SHP77 (cell line): ENCODE data around the gene IQCE.
"Not testable (repeated sequence)": the region's sequence is repeated elsewhere in the genome, so short reads cannot be mapped to it uniquely, and the experiment has no call there.

Source experiments
- DNase-seq, 2 experiments: peaks; one replicate each; lab custom pipeline; 2025; lab: John Stamatoyannopoulos, UW

The IQCE gene

GRCh38 chr7:2532199-2532772 is 26.5 kb upstream of the IQCE start:
- DNase-seq = peak; percentile 32 to 49

- DNase-seq = not testable (repeated sequence)
Observed at GRCh38 chr7:2532816-2533215, 26.0 kb upstream of the IQCE start.

GRCh38 chr7:2533566-2533965 is 25.2 kb upstream of the IQCE start:
- DNase-seq = not testable (repeated sequence)

- not testable (repeated sequence) for DNase-seq
Observed at GRCh38 chr7:2534214-2534613, 24.6 kb upstream of the IQCE start.

GRCh38 chr7:2535872-2536627 is 22.7 kb upstream of the IQCE start:
- DNase-seq = not testable (repeated sequence)

GRCh38 chr7:2537981-2538851 is 20.6 kb upstream of the IQCE start:
- DNase-seq = no peak

- DNase-seq = no peak
Observed at GRCh38 chr7:2539031-2539911, 19.5 kb upstream of the IQCE start.

- no peak for DNase-seq
Observed at GRCh38 chr7:2540133-2540532, 18.6 kb upstream of the IQCE start.

- no peak for DNase-seq
Observed at GRCh38 chr7:2540641-2541051, 18.1 kb upstream of the IQCE start.

GRCh38 chr7:2541291-2542010 is 17.3 kb upstream of the IQCE start:
- no peak for DNase-seq

- no peak for DNase-seq
Observed at GRCh38 chr7:2542011-2542915, 16.5 kb upstream of the IQCE start.

GRCh38 chr7:2542916-2543871 is 15.6 kb upstream of the IQCE start:
- no peak for DNase-seq

- DNase-seq = no peak
Observed at GRCh38 chr7:2544541-2545188, 14.1 kb upstream of the IQCE start.

GRCh38 chr7:2545746-2546425 is 12.9 kb upstream of the IQCE start:
- no peak for DNase-seq

GRCh38 chr7:2546776-2547586 is 11.8 kb upstream of the IQCE start:
- no peak for DNase-seq

GRCh38 chr7:2551418-2551817 is 7.4 kb upstream of the IQCE start:
- no peak for DNase-seq

- no peak for DNase-seq
Observed at GRCh38 chr7:2553108-2553507, 5.7 kb upstream of the IQCE start.
